Neural cell (in vitro differentiated cells): Measurements from ENCODE around the gene ITGB1. TPM values are rescaled to one million over a fixed set of nuclear protein-coding genes. Genes with fewer than 3 reads are reported as not detected.

Source experiments
- H2AFZ ChIP-seq: fragments of 200-600, 300-800 bp; sonication (generic), shearing (Covaris generic); 2 replicates; pipeline ENCODE4 v1.6.0; 2014; ENCODE audit warnings: low read depth, mild to moderate bottlenecking, antibody characterized with exemption, low read length, moderate library complexity
- H3F3A ChIP-seq: fragments of 200-600 bp; shearing (Covaris generic); 2 replicates; pipeline ENCODE4 v1.6.1; 2016; ENCODE audit warnings: mild to moderate bottlenecking, moderate library complexity, mixed read lengths, antibody characterized with exemption, low read length; ENCODE audit not compliant: insufficient read depth, poor library complexity, severe bottlenecking
- H3K27ac ChIP-seq: fragments of 200-600, 300-800 bp; sonication (generic), shearing (Covaris generic); 2 replicates; pipeline ENCODE4 v1.5.1; 2014; ENCODE audit warnings: mild to moderate bottlenecking, low read length, moderate library complexity
- H3K27me3 ChIP-seq: fragments of 300-800, 200-600 bp; sonication (generic), shearing (Covaris generic); 2 replicates; pipeline ENCODE4 v1.6.0; 2014; ENCODE audit warnings: mild to moderate bottlenecking, low read depth, low read length, moderate library complexity; ENCODE audit not compliant: insufficient read depth
- H3K36me3 ChIP-seq: fragments of 300-800, 200-600 bp; sonication (generic), shearing (Covaris generic); 2 replicates; pipeline ENCODE4 v1.5.1; 2014; ENCODE audit warnings: mild to moderate bottlenecking, antibody characterized with exemption, low read length, moderate library complexity; ENCODE audit not compliant: insufficient read depth
- H3K4me2 ChIP-seq: fragments of 300-800, 200-600 bp; sonication (generic), shearing (Covaris generic); 2 replicates; pipeline ENCODE4 v1.6.0; 2014; ENCODE audit warnings: mild to moderate bottlenecking, low read length
- H3K4me3 ChIP-seq: fragments of 300-800, 200-600 bp; sonication (generic), shearing (Covaris generic); 2 replicates; pipeline ENCODE4 v1.5.1; 2014; ENCODE audit warnings: mild to moderate bottlenecking, low read length, moderate library complexity
- H3K79me2 ChIP-seq: fragments of 200-600 bp; shearing (Covaris generic); replicated peaks from 2 replicates; pipeline ENCODE4 v1.6.0; 2014; ENCODE audit warnings: mild to moderate bottlenecking, low read length, moderate library complexity; ENCODE audit not compliant: insufficient read depth
- H3K9ac ChIP-seq: fragments of 300-800, 200-600 bp; sonication (generic), shearing (Covaris generic); 2 replicates; pipeline ENCODE4 v1.6.1; 2016; ENCODE audit warnings: mild to moderate bottlenecking, low read length, mixed read lengths
- H3K9me2 ChIP-seq: fragments of 200-600 bp; shearing (Covaris generic); 2 replicates; pipeline ENCODE4 v1.6.1; 2016; ENCODE audit warnings: mild to moderate bottlenecking, low read length, mixed read lengths; ENCODE audit not compliant: insufficient read depth
- H3K9me3 ChIP-seq: fragments of 200-600, 300-800 bp; sonication (generic), shearing (Covaris generic); 2 replicates; pipeline ENCODE4 v1.6.1; 2016; ENCODE audit warnings: mild to moderate bottlenecking, mixed run types, low read length, moderate library complexity, mixed read lengths
- H4K20me1 ChIP-seq: fragments of 200-600 bp; shearing (Covaris generic); 2 replicates; pipeline ENCODE4 v1.6.1; 2016; ENCODE audit warnings: mild to moderate bottlenecking, mixed run types; ENCODE audit not compliant: insufficient read depth
- CTCF ChIP-seq: fragments of 450-650 bp; IDR thresholded peaks from 2 replicates; pipeline ENCODE4 v1.5.1; 2014; ENCODE audit warnings: antibody characterized with exemption, mild to moderate bottlenecking, moderate library complexity; ENCODE audit not compliant: poor library complexity, severe bottlenecking
- EP300 ChIP-seq: fragments of 450-650 bp; conservative IDR thresholded peaks from 2 replicates; pipeline ENCODE4 v1.6.1; 2014; ENCODE audit warnings: antibody characterized with exemption, mild to moderate bottlenecking, moderate library complexity; ENCODE audit not compliant: poor library complexity, severe bottlenecking
- EZH2 ChIP-seq: fragments of 200-600, 300-800 bp; shearing (Covaris generic), sonication (generic); IDR thresholded peaks from 2 replicates; pipeline ENCODE4 v1.6.1; 2014; ENCODE audit warnings: antibody characterized with exemption, low read length, borderline replicate concordance, mild to moderate bottlenecking; ENCODE audit not compliant: insufficient read depth, poor library complexity, severe bottlenecking
- MXI1 ChIP-seq: fragments of 450-650 bp; conservative IDR thresholded peaks from 2 replicates; pipeline ENCODE4 v1.6.1; 2014; ENCODE audit warnings: antibody characterized with exemption, mild to moderate bottlenecking; ENCODE audit not compliant: poor library complexity, severe bottlenecking
- POLR2AphosphoS5 ChIP-seq: IDR thresholded peaks from 2 replicates; pipeline ENCODE4 v1.6.1; 2012
- RAD21 ChIP-seq: fragments of 450-650 bp; conservative IDR thresholded peaks from 2 replicates; pipeline ENCODE4 v1.6.1; 2014; ENCODE audit warnings: antibody characterized with exemption, mild to moderate bottlenecking, moderate library complexity
- SMC3 ChIP-seq: fragments of 450-650 bp; conservative IDR thresholded peaks from 2 replicates; pipeline ENCODE4 v1.6.1; 2014; ENCODE audit warnings: antibody characterized with exemption, mild to moderate bottlenecking, moderate library complexity; ENCODE audit not compliant: poor library complexity
- TAF1 ChIP-seq: IDR thresholded peaks from 2 replicates; pipeline ENCODE4 v1.6.1; 2012; ENCODE audit warnings: low read depth
- polyA plus RNA-seq: library from polyadenylated mRNA; depleted of rRNA; stranded (reverse); fragments of >200 nt; gene quantifications from 2 replicates; pipeline ENCODE4 v1.2.3, GENCODE V29; 2014
- TF ChIP-seq, protein P1 (sequence below): IDR thresholded peaks from 2 replicates; pipeline ENCODE4 v1.6.1; 2012; ENCODE audit warnings: borderline replicate concordance

ITGB1 gene
- polyA plus RNA-seq, 1 donor from 2014 or later = 62.4 TPM

GRCh38 chr10:32887481-32887880, 70.5 kb downstream of the ITGB1 start:
- H3F3A ChIP-seq = no peaks in the 10 kb centered on the region
- no peak overlapping the region for H3K4me3 ChIP-seq
- no peak overlapping the region for H2AFZ ChIP-seq
- H3K4me2 ChIP-seq = no peak overlapping the region
- H3K36me3 ChIP-seq = no peaks in the 10 kb centered on the region
- H3K79me2 ChIP-seq = no peaks in the 10 kb centered on the region
- no peak overlapping the region for H3K9ac ChIP-seq
- no peaks in the 10 kb centered on the region for H3K9me2 ChIP-seq
- no peaks in the 10 kb centered on the region for H3K27me3 ChIP-seq
- no peaks in the 10 kb centered on the region for H4K20me1 ChIP-seq
- no peak overlapping the region for H3K27ac ChIP-seq
- TF ChIP-seq EZH2 (no peak), POLR2AphosphoS5 (no peak), MXI1 (no peak), SMC3 (no peak), CTCF (no peak), TAF1 (no peak), RAD21 (no peak), EP300 (no peak)
- TF ChIP-seq, protein P1, sequence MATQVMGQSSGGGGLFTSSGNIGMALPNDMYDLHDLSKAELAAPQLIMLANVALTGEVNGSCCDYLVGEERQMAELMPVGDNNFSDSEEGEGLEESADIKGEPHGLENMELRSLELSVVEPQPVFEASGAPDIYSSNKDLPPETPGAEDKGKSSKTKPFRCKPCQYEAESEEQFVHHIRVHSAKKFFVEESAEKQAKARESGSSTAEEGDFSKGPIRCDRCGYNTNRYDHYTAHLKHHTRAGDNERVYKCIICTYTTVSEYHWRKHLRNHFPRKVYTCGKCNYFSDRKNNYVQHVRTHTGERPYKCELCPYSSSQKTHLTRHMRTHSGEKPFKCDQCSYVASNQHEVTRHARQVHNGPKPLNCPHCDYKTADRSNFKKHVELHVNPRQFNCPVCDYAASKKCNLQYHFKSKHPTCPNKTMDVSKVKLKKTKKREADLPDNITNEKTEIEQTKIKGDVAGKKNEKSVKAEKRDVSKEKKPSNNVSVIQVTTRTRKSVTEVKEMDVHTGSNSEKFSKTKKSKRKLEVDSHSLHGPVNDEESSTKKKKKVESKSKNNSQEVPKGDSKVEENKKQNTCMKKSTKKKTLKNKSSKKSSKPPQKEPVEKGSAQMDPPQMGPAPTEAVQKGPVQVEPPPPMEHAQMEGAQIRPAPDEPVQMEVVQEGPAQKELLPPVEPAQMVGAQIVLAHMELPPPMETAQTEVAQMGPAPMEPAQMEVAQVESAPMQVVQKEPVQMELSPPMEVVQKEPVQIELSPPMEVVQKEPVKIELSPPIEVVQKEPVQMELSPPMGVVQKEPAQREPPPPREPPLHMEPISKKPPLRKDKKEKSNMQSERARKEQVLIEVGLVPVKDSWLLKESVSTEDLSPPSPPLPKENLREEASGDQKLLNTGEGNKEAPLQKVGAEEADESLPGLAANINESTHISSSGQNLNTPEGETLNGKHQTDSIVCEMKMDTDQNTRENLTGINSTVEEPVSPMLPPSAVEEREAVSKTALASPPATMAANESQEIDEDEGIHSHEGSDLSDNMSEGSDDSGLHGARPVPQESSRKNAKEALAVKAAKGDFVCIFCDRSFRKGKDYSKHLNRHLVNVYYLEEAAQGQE = no peak
- no peaks in the 10 kb centered on the region for H3K9me3 ChIP-seq

- no peaks in the 10 kb centered on the region for H3K9me3 ChIP-seq
- TF ChIP-seq MXI1 (no peak), RAD21 (no peak), EP300 (no peak), EZH2 (no peak), SMC3 (no peak)
- TF ChIP-seq, protein P1 = no peak
- H3K4me3 ChIP-seq = no peak overlapping the region
- no peak overlapping the region for H3K27ac ChIP-seq
- H3K9ac ChIP-seq = no peak overlapping the region
- H4K20me1 ChIP-seq = no peaks in the 10 kb centered on the region
- no peaks in the 10 kb centered on the region for H3F3A ChIP-seq
- no peak overlapping the region for H3K4me2 ChIP-seq
- H3K27me3 ChIP-seq = no peaks in the 10 kb centered on the region
- no peak overlapping the region for H2AFZ ChIP-seq
- no peaks in the 10 kb centered on the region for H3K9me2 ChIP-seq
- H3K79me2 ChIP-seq = no peaks in the 10 kb centered on the region
- H3K36me3 ChIP-seq = no peaks in the 10 kb centered on the region
Measured at GRCh38 chr10:32882076-32882475, 76.0 kb downstream of the ITGB1 start.
